Urothelium cell line (cell line): ENCODE data around the gene CXCL8.

Experiments
- DNase-seq: peaks from one replicate; pipeline ENCODE4 v3.0.0; 2011; ENCODE audit warnings: low spot score, mixed read lengths
- FAIRE-seq: peaks from 2 replicates; lab custom pipeline; 2011; peaks lifted over from hg19 to GRCh38; lab: Jason Lieb, UNC

The CXCL8 gene

DNA sequence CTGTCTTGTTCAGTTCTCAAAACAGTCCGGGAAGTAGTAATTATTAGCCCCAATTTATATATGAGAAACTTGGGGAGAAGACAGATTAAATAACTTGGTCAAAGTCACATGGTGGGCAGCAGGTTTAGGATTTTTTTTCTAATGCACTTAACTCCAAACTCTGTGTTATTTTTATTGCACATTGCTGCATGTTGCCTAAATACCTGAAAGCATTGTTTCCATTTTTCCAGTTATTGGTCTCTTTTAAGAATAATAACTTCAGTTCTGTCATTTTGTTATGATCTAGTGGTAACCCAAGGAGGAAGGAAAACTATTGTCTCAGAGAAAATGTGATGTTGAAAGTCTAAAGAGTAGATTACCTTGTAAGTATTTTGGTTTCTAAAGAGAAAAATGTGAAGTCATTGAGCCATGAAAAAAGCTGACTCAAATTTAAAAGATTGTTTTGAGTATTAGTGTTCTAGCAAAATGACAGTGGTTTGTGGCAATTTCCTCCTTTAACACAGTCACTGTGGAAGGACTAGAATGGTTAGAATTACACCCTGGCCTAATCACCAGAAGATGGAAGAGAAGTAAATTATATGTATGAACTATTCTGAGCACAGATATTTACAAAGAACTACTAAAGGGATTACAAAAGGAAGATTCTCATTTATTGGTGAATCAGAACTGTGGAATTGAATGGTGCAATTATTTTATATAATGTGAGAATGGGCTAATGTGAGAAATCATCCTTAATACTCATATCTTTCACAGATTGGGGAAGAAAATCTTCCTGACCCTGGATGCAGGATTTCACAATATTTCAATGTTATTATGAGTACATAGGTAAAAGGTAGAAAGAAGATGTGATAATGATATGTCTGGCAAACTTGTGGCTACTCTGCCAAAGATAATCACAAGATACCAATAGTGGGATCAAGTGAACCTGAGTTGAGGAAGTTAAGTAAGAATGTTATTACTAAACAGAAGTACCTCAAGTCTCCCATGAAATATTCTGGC, 21.7 kb upstream of the CXCL8 start:
- FAIRE-seq (no peak), DNase-seq (no peak)

- no peak for DNase-seq
- no peak for FAIRE-seq
Observed at GRCh38 chr4:73721435-73721834, 18.9 kb upstream of the CXCL8 start.

DNA sequence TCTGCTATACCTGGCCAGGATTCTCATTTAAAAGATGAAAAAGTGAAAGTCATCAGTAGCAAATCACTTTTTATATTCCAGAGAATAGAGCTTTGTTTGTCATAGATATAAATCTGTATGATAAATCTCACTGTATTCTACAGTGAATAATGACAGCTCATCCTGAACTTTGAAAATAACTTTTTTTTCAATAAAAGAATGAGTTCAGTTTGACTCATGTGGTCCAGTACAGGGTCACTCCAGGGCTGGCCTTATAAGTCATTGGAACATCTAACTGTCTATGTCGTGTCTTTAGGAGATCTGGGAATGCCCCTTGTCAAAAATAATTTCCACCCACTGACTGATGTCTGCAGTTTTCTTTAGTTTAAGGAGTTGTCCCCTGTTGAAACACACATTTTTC, 18.5 kb upstream of the CXCL8 start:
- DNase-seq, result no peak

GRCh38 chr4:73723023-73723422, 17.3 kb upstream of the CXCL8 start:
- no peak for FAIRE-seq
- no peak for DNase-seq

More for the DNA sequence above, 18.5 kb upstream of the CXCL8 start:
- FAIRE-seq, result no peak

GRCh38 chr4:73723928-73724327, 16.4 kb upstream of the CXCL8 start:
- no peak for DNase-seq
- no peak for FAIRE-seq

GRCh38 chr4:73725510-73725909, 14.9 kb upstream of the CXCL8 start:
- DNase-seq (no peak), FAIRE-seq (no peak)

- FAIRE-seq (peak; percentile 44), DNase-seq (peak; percentile 86)
Observed at GRCh38 chr4:73725985-73726384, 14.4 kb upstream of the CXCL8 start.

DNA sequence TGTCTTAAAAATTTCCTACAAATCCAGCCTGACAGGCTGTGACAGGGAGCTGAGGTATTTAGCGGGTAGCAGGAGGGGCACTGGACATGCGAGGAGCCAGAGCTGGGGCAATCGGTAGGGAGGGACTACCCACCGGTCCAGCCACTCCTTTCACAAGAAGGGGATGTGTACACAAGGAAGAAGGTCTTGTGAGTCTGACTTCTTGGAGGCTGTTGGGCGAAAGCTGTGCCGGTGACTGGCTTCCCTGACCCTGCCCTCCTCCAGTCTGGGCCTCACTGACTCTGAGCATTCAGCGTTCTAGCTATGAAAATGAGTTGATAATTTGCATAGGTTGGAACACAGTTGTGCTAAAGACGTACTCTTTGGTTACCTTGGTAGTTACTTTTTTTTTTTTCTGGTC, 12.7 kb upstream of the CXCL8 start:
- FAIRE-seq, result no peak
- DNase-seq, result no peak

- DNase-seq, result no peak
- no peak for FAIRE-seq
Observed at GRCh38 chr4:73728091-73728741, 12.2 kb upstream of the CXCL8 start.

- FAIRE-seq (no peak), DNase-seq (peak; percentile 63)
Observed at GRCh38 chr4:73729534-73730165, 10.7 kb upstream of the CXCL8 start.

- DNase-seq (no peak), FAIRE-seq (no peak)
Observed at GRCh38 chr4:73730292-73730691, 10.1 kb upstream of the CXCL8 start.

GRCh38 chr4:73730867-73731266, 9.5 kb upstream of the CXCL8 start:
- FAIRE-seq (no peak), DNase-seq (no peak)

DNA sequence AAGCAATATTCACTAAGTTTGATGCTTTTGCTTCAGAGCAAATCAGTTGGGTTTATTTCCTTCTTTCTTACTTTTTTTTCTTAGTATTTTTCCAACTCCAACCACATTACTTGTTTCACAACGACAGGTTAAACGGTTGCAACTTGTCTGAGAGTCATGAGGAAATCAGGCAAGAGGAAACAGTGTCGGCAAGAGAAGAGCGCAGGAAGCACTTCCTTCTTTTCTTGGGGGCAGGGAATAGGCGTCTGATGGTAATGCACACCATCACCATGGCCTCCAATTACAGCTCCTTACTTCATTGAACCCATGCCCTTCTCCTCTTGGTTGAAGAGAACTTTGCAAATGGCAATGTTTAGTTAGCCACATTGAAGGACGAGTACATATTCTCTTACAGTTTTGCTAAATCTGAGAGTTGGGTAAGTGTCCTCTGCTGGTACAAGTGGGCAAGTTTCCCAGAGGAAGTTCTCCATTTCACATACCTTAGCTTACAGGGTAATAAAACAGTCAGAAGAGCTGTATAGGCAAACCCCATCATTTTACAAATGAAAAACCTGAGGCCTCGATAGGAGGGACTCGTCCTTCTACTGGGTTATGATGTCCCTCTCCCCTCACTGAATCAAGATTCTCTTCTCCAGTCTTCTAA, 8.3 kb upstream of the CXCL8 start:
- DNase-seq, result no peak

DNA sequence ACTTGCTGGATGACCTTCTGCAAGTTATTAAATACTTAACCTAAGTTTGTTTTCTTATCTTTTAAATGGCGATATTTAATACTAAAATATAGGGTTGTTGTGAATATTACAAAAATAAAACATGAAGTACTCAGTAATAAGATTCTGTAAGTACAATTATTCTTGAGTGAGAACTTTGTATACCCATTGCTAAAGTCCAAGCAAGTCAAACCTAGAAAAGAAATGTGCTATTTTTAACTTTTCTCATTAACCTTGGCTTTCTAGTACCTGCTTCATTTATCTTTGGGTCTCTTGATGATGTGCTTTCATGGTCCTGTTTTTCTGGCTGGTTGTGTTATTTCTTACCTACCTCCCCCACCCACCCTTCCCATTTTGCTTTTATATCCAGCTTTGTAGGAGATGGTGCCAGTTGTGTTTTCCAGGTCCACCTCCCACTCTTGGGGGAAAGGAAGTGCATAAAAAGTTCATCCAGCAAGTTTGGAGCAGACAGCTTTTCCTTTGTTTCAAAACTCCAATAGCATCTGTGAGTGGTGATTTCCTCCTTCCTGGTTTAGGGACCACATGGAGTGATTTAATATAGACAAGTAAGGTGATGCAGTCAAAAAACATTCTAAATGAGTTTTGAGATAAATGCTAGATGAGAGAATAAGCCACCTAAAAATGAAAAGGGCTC, 7.5 kb upstream of the CXCL8 start:
- DNase-seq (no peak), FAIRE-seq (no peak)

More for the DNA sequence above, 8.3 kb upstream of the CXCL8 start:
- no peak for FAIRE-seq

GRCh38 chr4:73734530-73735001, 5.8 kb upstream of the CXCL8 start:
- DNase-seq, result no peak
- FAIRE-seq, result no peak

DNA sequence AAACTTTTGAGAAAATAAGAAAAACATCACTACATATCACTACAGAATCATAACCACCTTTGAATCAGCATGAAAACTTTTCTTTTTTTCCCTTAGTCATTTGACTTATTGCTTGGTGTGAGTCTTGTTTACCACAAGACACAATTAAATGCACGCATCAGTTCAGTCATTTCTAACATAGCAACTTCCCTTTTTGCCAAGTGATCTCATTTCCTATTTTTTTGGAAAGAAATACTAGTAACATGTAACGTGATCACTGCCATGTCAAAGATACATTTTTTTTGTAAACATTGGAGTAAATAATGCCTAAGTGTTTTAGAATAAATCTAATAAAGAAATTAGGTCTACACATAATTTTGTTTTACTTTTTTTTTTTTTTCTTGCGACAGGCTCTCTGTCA, 5.1 kb upstream of the CXCL8 start:
- FAIRE-seq, result no peak
- no peak for DNase-seq

GRCh38 chr4:73741031-73741749, 821 bp downstream of the CXCL8 start:
- FAIRE-seq, result peak; percentile 44
- no peak for DNase-seq

DNA sequence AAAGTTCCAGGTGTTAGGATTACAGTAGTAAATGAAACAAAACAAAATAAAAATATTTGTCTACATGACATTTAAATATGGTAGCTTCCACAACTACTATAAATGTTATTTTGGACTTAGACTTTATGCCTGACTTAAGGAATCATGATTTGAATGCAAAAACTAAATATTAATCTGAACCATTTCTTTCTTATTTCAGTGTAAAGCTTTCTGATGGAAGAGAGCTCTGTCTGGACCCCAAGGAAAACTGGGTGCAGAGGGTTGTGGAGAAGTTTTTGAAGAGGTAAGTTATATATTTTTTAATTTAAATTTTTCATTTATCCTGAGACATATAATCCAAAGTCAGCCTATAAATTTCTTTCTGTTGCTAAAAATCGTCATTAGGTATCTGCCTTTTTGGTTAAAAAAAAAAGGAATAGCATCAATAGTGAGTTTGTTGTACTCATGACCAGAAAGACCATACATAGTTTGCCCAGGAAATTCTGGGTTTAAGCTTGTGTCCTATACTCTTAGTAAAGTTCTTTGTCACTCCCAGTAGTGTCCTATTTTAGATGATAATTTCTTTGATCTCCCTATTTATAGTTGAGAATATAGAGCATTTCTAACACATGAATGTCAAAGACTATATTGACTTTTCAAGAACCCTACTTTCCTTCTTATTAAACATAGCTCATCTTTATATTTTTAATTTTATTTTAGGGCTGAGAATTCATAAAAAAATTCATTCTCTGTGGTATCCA, 1.6 kb downstream of the CXCL8 start:
- no peak for DNase-seq
- FAIRE-seq, result no peak
